NCI-H187 (cell line): ENCODE measurements around the gene XK.
A peak's percentile ranks its signal among the peaks of the same experiment; 100 is the strongest.
"Not testable (repeated sequence)": the region's sequence is repeated elsewhere in the genome, so short reads cannot be mapped to it uniquely, and the experiment has no call there.

Experiments
- DNase-seq, 2 experiments: peaks; one replicate each; lab custom pipeline; 2025; lab: John Stamatoyannopoulos, UW

Gene XK, protein sequence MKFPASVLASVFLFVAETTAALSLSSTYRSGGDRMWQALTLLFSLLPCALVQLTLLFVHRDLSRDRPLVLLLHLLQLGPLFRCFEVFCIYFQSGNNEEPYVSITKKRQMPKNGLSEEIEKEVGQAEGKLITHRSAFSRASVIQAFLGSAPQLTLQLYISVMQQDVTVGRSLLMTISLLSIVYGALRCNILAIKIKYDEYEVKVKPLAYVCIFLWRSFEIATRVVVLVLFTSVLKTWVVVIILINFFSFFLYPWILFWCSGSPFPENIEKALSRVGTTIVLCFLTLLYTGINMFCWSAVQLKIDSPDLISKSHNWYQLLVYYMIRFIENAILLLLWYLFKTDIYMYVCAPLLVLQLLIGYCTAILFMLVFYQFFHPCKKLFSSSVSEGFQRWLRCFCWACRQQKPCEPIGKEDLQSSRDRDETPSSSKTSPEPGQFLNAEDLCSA

DNA sequence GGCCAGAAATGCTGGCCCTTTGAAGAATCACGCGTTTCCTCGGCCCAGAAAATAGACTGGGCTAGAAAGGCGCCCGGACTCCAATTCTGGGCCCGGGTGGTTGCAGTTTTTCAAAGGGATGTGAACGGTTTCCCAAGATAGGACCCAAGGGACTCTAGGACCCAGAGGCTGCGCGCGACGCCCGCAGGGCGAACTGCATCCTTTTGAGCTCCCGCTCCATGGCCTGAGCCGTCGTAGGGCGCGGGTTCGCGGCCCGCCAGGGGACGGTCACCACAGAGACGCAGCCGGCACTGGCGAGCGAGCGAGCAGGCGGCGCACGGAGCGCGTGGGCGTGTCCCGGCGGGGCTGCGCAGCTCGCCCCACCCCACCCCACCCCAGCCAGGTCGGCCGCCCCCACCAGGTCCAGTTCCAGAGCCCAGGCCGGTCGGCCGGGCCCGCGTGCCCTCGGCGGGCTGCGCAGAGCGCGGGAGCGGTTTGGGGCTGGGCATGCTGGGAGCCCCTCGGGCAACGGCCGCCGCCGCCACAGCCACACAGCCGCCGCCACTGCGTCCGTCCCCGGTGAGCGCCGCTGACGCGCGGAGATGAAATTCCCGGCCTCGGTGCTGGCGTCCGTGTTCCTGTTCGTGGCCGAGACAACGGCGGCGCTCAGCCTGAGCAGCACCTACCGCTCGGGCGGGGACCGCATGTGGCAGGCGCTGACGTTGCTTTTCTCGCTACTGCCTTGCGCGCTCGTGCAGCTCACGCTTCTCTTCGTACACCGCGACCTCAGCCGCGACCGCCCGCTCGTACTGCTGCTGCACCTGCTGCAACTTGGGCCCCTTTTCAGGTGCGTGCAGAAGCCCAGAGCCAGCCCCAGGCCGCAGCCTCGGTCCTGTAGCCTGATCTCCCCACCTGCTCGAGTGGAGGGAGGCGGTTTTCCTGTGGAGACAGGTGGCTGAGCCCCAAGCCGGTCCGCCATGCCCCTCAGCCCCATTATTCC, at the start of gene XK:
Gene XK, plus strand, starts transcription at position 411 of the 979 bp plus-strand sequence. Its CDS starts 171 bp downstream, at position 582.
- peak in 1 of 2 experiments; percentile 19 for DNase-seq

DNA sequence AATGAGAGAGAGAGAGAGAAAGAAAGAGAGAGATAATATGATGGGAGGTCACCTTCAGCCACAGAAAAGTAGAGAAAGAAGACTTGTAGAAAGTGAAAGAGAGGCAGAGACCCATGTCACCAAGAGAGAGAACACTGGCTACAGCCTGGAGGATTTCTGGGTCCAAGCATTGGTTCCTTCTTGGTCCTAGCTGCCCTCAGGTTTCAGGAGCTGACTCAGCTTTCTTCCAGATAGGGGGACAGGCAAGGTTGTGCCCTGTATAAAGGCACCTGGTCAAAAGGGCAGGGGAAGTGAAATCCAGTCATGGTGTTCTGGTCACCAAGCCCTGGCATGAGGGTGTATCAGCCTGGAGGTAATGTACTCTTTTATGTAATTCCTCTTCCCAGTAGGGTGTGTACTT, 47.5 kb upstream of the XK start:
- no peak for DNase-seq

DNA sequence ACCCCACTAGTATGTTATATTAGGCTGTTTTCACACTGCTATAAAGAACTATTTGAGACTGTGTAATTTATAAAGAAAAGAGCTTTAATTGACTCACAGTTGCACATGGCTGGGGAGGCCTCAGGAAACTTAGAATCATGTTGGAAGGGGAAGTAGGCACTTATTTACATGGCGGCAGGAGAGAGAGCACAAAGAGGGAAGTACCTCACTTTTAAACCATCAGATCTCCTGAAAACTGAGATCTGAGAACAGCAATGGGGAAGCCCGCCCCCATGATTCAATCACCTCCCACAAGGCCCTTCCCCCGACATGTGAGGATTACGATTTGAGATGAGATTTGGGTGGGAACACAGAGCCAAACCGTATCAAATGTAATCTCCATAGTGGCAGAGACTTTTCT, 45.4 kb upstream of the XK start:
- DNase-seq: no peak

DNA sequence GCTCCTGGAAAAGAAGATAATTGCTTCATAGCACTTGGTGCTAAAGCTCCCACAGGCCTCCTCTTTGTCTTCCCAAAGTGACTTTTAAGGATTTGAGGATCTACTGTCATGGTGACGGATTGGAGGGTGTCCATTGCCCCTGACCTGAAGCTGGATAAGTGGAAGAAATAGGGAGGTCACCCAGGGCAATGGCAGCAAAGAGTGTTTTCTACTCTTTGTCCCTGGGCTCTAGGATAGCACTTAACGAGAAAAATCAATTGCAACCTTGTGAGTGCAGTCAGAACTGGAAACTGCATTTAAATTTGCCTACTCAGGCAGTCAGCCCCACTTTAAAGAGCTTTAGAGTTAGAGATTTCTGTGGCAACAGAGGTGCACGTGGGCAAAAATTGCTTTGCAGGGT, 43.7 kb upstream of the XK start:
- peak; percentile 33 to 47 for DNase-seq

DNA sequence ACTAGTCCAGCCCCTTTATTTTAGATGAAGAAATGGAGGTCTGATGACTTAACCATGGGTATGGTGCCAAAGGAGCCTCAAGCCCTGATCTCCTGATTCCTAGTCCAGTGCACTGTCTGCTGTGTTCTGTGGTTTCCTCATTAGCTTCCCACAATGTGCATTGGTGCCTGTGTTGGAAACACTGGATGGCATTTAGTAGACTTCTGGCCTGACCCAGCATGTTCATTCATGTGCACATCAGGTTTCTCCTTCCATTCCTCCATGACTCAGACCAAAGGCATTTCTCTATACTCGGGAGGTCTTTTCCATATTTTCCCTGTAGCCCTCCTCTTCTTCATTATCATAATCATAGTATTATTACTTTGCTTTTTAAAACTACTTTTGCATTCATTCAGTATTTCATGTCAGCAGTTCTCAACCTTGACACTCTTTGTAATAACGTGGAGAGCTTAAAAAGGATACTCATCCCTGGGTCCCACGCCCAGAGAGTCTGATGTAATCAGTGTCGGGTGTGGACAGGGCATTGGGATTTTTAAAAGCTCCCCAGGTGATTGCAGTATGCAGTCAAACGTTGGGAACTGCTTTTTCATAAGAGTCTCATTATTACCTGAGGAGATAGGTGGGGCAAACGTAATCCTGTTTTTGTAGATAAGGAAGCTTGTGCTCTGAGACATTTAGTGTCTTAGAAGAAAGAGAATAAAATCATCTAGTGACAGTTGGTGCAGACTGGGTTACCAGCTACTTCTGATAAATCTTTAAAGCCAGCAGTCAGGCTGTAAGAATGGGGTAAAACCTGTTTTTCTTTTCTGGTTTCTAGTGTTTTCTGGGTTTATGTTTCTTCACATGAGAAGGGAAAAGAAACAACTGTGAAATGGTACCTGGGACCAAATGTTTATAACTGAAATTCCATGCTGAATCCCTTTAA, 40.9 kb upstream of the XK start:
- peak in 1 of 2 experiments; percentile 0 for DNase-seq

DNA sequence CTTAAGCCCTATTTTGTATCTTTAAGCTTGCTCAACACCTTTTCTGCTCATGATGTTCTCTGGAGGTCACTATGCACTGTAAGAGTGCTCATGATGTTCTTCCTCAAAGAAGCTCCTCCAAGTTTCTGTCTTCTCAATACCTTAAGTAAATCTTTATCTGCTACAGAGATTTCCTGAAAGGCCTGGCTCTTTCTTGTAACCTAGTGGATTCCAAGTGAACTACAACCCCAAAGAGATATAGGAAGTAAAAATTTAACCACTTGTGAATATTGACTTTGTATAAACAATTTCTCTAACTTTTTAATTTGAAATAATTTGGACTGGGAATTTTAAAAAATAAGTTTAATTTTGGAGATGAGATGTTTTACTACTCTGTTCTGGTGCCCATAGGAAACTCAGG, 39.3 kb upstream of the XK start:
- DNase-seq: no peak

DNA sequence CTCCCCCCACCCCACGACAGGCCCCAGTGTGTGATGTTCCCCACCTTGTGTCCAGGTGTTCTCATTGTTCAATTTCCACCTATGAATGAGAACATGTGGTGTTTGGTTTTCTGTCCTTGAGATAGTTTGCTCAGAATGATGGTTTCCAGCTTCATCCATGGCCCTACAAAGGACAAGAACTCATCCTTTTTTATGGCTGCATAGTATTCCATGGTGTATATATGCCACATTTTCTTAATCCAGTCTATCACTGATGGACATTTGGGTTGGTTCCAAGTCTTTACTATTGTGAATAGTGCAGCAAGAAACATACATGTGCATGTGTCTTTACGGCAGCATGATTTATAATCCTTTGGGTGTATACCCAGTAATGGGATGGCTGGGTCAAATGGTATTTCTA, 34.7 kb upstream of the XK start:
- not testable (repeated sequence) for DNase-seq

DNA sequence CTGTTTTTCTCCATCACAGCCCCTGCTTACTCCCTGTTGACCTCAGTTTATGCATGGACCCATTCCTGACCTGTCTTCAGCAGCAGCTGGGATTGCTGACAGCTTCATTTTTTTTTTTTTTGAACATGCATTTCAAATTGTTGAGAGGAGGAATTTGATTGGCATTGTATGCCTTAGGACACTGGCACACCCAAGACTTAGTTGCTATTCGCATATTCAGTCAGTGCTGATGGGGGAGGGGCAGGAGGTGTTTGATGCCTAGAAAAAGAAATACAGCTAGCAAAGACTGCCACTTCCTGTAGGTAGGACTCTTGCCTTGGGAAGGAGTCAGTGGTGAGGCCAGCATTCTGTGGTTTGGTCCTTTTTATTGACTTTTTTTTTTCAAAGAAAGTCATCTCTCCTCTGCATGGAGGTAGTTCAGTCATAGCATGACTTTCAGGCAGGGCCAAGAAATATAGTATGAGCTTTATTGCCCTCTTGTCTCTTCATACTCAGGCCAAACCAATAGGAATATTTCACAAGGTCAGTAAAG, 33.6 kb upstream of the XK start:
- no peak for DNase-seq

DNA sequence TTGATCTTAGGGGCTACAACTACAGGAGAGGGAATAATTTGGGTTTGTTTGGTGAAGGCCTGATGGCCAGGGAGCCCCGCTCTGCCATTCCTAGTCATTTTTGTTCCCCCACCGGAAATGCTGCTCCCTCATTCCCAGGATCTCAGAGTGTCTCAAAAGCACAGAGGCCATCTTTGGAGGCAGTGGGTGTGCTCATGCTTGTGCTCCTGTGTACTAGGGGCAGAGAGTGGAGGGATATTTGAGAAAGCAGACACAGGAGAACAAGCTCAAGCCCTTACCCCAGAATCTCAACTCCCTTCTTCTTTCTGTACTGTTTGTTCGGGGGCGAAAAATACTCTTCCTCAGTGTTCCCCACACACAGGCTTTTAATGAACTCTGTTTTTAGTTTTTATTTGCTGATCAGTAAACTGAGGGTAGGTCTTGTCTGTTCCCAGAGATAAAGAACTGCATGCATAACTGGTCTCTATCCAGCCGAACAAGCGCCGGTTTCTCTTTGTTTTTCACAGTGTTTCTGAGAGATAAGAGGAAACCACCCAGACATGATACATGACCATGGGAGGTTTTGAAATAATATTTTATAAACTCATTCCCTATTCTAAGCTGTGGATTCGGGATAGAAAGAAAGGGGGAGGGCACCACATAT, 32.9 kb upstream of the XK start:
- DNase-seq: no peak

DNA sequence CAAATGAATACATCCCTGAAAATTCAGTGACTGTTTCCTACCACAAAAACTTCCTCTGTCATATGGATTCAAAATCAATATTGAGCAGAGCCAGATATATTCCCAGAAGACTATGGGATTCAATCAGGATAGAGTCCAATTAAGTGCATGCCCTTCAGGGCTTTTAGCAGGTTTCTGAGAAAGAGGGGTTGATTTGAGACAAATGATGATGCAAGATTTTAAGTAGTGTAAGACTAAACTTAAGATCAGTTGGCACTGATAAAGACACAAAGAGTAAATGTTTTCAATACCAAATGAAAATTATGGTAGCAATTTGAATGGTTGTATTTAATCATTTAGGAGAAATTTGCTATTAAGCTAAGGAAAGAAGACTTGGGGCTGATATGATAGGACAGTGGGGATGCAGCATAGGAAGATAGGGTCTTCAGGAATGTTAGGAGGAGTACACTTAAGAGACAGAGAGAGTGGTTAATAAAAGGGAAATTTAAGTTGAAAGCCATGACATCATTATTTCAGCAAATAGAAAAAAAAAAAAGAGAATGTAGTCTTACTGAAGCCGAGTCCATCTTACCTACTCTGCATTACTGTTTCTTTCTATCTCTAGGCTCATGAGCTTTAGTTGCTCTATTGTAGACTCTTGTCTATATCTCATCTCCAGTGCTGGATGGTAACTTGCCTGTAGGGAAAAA, 32.0 kb upstream of the XK start:
- DNase-seq: no peak

DNA sequence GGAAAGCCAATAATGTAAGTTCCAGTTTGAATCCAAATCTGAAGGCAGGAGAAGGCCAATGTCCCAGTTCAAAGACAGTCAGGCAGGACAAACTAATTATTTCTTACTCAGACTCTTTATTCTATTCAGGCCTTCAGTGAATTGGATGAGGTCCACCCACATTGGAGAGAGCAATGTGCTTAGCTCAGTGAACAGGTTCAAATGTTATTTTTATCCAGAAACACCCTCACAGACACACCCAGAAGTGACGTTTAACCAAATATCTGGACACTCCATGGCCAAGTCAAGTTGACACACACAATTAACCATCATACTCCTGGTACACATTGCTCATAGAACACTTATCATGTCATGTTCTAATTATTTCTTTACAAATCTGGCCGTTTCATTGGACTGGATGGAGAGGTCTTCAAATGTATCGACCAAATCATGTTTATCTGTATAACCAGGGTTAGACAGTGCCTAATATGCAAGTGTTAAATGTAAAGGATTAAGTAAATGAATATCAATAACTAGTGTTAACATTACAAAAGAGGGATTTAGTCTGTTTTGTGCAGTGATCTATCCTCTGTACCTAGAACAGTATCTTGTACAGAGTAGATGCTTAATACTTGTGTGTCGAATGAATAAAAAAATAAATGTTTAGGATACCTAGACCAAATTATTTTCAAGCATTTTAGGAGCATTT, 27.1 kb upstream of the XK start:
- DNase-seq: no peak

DNA sequence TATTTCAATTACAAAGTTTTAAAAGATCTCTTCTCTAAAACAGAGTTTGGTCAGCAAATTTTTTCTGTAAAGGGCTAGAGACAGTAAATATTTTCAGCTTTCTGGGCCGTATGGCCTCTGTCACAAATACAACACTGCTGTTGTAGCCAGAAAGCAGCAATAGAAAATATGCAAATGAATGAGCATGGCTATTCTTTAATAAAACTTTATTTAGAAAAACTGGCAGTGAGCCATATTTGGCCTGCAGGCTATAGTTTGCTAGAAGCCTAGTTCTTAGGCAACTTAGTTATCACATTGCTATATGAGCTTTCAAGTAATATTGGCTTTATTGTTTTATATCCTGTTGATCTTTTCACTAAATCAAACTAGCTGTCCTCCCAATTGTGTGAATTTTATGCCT, 26.5 kb upstream of the XK start:
- DNase-seq: no peak

DNA sequence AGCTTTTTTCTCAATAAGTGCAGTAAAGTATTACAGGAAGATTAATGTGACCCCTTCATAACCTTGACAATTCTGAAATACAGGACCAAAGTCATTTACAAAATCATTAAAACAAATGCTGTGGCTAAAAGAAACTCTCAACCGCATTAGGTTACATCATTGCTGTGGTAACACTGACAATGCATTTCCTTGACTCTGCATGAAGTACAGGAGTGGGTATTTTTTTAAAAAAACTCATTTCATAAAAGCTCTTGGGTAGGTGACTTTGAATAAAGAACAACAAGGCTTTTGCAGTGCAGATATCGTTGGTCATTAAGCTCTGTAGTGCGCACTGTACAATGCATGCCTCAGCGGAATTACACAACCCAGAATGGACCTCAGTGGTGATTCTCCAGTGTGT, 23.4 kb upstream of the XK start:
- DNase-seq: no peak

DNA sequence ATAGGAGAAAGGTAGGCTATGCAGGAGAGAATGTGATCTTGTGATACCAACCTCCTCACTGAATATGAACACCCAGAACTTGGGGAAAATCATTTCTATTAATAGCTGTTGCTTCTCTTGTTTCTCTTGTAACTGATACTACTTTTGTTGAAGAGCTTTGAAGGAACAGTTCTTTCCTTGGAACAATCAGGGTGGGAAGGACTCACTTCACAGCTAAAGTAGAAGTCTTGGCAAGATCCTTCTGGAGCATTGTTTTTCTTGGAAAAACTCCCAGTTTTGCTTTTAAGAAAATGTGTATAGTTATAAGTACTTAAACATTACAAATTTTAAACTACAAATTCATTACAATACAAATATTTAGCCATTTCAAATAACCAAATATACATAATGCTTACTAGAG, 19.1 kb upstream of the XK start:
- DNase-seq: no peak

DNA sequence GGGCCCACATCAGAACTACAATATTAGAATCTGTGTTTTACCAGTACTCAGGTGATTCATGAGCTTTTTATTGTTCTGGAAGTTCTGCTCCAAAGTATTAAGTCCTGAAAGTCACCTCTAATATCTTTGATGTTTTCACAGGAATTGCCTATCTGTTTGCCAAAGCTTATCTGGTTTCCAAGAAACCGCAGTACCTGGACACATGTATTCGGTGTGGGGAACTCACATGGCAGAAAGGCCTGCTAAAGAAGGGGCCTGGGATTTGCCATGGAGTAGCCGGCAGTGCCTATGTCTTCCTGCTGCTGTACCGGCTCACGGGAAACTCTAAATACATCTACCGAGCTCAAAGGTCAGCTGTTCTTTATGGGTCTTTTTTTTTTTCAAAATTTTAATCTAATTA, 18.4 kb upstream of the XK start:
- DNase-seq: no peak

DNA sequence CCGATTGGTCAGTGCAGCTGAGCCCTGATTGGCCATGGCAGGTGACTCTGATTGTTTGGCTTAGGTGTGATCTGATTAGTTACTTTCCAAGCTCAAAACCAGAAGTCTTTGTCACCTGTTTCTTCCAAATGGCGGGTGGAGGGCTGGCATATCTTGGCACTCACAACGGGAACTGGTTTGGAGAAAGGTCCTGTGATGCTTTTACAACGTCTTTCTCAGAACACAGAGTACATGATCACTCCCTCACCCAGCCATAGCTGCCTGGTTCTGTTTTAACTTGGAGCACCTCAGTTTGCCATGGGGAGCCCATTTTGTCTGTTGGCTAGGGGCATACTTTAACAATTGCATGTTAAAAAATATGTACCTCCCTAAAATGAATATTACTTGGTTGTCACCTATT, 13.0 kb upstream of the XK start:
- DNase-seq: no peak

DNA sequence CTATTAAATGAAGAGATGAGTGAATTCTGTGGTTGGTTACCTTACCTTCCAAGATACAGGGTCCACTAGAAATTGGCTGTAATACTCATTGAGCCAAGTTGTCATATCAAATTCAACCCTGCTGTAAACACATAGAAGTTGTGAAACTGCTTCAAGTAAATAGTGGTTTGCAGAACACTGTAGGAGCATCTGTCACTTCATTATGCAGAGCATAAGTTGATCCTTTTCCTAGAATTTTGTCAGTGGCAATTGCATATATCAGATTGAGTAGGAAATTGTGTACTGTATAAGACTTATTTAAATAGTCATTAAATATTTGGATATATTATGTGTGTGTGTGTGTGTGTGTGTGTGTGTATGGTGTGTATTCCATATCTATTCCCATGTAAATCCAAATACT, 8.8 kb upstream of the XK start:
- DNase-seq: no peak

DNA sequence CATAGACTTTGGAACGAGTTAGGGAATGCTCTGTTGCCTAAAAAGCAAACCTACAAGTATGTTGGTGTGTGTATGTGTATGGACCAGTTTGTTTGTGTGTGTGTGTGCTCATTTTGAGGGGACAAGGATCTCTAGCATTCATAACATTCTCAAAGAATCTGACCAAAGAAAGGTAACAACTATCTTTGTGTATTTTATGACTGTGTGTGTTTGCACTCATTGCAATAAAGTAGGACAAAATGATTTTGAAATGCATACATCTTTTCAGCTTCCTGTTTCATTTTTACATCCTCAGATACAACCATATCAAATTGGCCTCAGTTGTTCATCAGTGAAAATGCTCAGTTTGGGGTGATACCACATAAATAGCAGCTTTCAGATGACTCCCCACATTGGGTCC, 8.3 kb upstream of the XK start:
- DNase-seq: no peak

DNA sequence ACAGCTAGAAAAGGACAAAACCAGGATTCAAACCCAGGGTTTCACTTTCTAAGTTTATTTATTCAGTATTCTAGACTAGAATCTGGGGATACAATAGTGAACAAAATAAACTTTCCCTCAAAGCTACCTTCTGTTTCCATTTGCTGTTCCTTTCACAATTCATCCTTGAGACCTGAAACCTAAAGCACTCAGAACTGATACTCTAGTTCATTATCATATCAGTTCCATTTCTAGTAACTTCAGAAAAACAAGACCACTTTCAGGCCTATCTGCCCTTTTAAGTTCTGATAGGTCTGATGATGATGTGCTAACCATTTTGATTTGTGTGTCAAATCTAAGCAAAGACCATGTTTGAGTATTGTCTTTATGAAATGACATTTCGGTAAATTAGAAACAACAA, 7.8 kb upstream of the XK start:
- no peak for DNase-seq

DNA sequence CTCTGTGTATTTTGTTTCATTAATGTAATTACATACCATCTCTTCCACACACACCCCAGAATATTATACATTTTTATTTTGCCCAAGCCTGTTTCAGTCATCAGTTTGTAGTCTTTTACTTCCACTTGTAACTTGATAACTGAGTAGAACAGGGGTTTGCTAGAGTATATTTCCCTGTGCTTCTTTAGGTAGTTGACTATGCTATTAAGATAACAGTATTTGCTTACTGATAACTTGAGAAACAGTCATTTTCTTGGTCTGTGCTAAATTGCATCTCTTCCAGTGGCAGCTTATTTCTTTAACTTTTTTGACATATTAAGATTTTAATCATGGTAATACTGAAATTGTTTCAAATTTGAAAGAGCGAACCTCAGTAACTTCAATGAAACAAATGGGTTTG, 7.0 kb upstream of the XK start:
- DNase-seq: no peak
